Naive thymus-derived CD8-positive, alpha-beta T cell (primary cell): Measurements from ENCODE around the gene CINP. TPM values are rescaled to one million over a fixed set of nuclear protein-coding genes. Genes with fewer than 3 reads are reported as not detected.

ENCODE experiments used
- polyA plus RNA-seq, 3 donors: library from polyadenylated mRNA; unstranded; fragments of 300-500 nt; fragmentation: Illumina TruSeq; gene quantifications; one replicate each; pipeline ENCODE4 v1.2.3, GENCODE V29; 2021
- total RNA-seq, 8 experiments: library from RNA in 2 of 8; stranded (reverse) in 2 of 8; gene quantifications; one replicate each; pipeline ENCODE4 v1.2.3 and lab custom pipeline; 2021 to 2026

Gene CINP
- total and polyA plus RNA-seq, 5 experiments from 2014 or later: 30.0 to 46.6 (median 40.2) TPM

Other genes with a start within 250 kb of the CINP start
- 10 to 100 TPM; 50.0 to 56.9 TPM for gene WDR20, start 223.0 kb downstream of the CINP start, total RNA-seq
- 10 to 100 TPM; 11.3 to 15.0 (median 12.9) TPM for gene WDR20, start 223.0 kb downstream of the CINP start, polyA plus RNA-seq
- gene MOK, start 57.7 kb downstream of the CINP start, total RNA-seq: 1 to 10 TPM; 2.6 to 4.0 TPM
- gene MOK, start 57.7 kb downstream of the CINP start, polyA plus RNA-seq: 1 to 10 TPM; 1.1 to 2.7 (median 1.8) TPM
- 10 to 100 TPM; 17.6 to 19.5 TPM for gene ZNF839, start 43.1 kb downstream of the CINP start, total RNA-seq
- gene ZNF839, start 43.1 kb downstream of the CINP start, polyA plus RNA-seq: 1 to 10 TPM; 4.3 to 7.2 (median 6.6) TPM
- gene TECPR2, start 51 bp upstream of the CINP start, total RNA-seq: 10 to 100 TPM; 11.6 to 11.8 TPM
- 1 to 10 TPM; 3.3 to 5.4 (median 4.3) TPM for gene TECPR2, start 51 bp upstream of the CINP start, polyA plus RNA-seq
- 1 to 10 TPM; 1.3 to 1.6 TPM for gene ANKRD9, start 146.9 kb upstream of the CINP start, total RNA-seq
- gene ANKRD9, start 146.9 kb upstream of the CINP start, polyA plus RNA-seq: under 1 TPM; 0.15 to 0.43 (median 0.28) TPM
- 10 to 100 TPM; 21.7 to 24.0 TPM for gene RCOR1, start 229.8 kb upstream of the CINP start, total RNA-seq
- 1 to 10 TPM in 2 of 3 donors, under 1 TPM in 1; 0.43 to 1.2 (median 1.2) TPM for gene RCOR1, start 229.8 kb upstream of the CINP start, polyA plus RNA-seq